Measurements from ENCODE around the gene SPEN.

GRCh38 chr1:15953791-15954241 is 106.3 kb downstream of the SPEN start:
- TF ChIP-seq FOXJ3 (CRISPR knock-in tag; IDR thresholded peaks at IDR 0.05), result no peak
- no peak for TF ChIP-seq CTCF (IDR thresholded peaks at IDR 0.05)
- no peak; the same call in 1 of the 2 replicates for TF ChIP-seq MXI1 (IDR thresholded peaks at IDR 0.05; ENCODE audit: low read depth, low read length)
- TF ChIP-seq TAF1 (IDR thresholded peaks at IDR 0.05; ENCODE audit: borderline replicate concordance, low read depth, low read length), result no peak
- no peak for TF ChIP-seq SIN3A (IDR thresholded peaks at IDR 0.05; ENCODE audit: borderline replicate concordance, low read depth, low read length)
- no peak for TF ChIP-seq TEAD4 (IDR thresholded peaks at IDR 0.05; ENCODE audit: borderline replicate concordance, insufficient read depth)
- TF ChIP-seq EZH2phosphoT487 (IDR thresholded peaks at IDR 0.05; ENCODE audit: borderline replicate concordance, low read depth), result no peak
- no peak for TF ChIP-seq MEF2A (IDR thresholded peaks at IDR 0.05; ENCODE audit: borderline replicate concordance, low read depth)
- TF ChIP-seq FOXM1 (IDR thresholded peaks at IDR 0.05; ENCODE audit: low read depth), result no peak
- peak in 1 of 2 experiments; percentile 47; a peak in 1 of 4 replicates for TF ChIP-seq EP300 (IDR thresholded peaks at IDR 0.05; ENCODE audit: borderline replicate concordance in 1 of 2, low read depth in 1 of 2, low read length in 1 of 2)
- peak; percentile 42; the same call in 1 of the 2 replicates for TF ChIP-seq RCOR1 (IDR thresholded peaks at IDR 0.05; ENCODE audit: low read length)
- no peak for TF ChIP-seq MAX (IDR thresholded peaks at IDR 0.05; ENCODE audit: low read depth)
- no peak for TF ChIP-seq RXRA (IDR thresholded peaks at IDR 0.05; ENCODE audit: borderline replicate concordance, low read depth)
- no peak for TF ChIP-seq GABPA (IDR thresholded peaks at IDR 0.05; ENCODE audit: low read depth)
